Amniotic epithelial cell (primary cell): ENCODE data around the gene DEPDC7.
"Not testable (repeated sequence)": the region's sequence is repeated elsewhere in the genome, so short reads cannot be mapped to it uniquely, and the experiment has no call there.

Experiments
- DNase-seq: peaks from one replicate; pipeline ENCODE4 v3.0.0-alpha.2; 2010; ENCODE audit warnings: low read depth

The DEPDC7 gene

DNA sequence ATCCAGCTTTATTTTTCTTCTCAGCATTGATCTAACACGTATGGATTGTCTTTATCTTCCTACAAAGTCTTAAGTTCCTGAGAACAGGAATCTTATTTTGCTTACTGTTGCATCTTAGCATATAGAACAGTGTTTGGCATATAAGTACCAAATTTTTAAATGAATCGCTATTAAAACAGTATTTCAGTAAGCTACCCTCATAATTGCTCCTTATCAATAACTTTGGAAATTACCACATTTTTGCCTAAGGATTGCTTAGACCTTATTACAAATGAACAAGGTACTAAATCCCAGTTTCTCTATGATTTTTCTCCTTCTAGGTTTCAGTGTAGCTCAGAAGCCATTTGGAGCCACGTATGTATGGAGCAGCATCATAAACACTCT, 9.7 kb downstream of the DEPDC7 start:
- DNase-seq, result no peak

- no peak for DNase-seq
Measured at GRCh38 chr11:33027233-33027632, 11.6 kb downstream of the DEPDC7 start.

DNA sequence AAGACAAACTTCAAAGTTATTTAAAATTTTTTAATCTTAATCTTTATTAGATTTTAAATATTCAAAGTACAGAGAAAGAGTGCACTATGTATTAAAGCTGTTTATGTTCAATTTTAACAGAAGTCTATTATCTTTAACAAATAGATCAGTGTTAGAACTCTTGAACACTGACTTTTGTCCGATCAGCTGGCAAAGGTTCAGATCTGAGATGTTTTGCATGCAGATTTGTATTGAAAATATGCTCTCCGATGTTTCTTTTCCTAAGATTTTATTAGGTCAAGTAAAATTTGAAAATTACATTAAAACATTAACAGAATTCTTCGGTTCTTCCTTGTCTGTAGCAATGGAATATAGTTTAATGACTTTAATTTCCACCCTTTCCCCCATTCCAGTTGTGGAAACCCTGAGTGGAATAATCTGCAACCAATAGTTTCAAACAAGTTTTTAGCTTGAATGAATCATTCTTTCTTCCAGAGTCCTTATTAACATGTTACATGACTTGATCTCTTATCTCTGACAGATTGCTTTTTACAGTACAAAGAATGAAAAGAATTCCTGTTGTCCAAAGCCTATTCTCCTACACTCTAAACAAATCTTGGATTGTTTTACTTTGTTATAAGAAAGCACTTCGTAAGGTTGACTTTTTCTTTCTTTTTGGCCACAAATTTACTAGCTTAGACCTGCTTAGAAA, 12.3 kb downstream of the DEPDC7 start:
- DNase-seq, result peak; percentile 67

DNA sequence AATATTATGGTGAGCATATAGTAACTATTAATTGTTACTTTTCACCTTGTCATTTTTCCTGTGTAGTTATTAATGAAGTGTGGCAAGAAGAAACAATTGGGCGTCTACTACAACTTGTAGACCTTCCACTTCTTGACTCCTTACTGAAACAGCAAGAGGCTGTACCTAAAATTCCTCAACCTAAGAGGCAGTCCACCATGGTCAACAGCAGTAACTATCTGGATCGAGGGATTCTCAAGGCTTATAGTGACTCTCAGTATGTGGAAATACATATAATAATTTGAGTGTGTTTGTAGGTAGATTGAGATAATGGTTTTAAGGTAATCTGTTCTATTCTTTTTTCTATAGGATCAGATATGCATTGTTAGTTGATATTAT, 12.8 kb downstream of the DEPDC7 start:
- no peak for DNase-seq

DNA sequence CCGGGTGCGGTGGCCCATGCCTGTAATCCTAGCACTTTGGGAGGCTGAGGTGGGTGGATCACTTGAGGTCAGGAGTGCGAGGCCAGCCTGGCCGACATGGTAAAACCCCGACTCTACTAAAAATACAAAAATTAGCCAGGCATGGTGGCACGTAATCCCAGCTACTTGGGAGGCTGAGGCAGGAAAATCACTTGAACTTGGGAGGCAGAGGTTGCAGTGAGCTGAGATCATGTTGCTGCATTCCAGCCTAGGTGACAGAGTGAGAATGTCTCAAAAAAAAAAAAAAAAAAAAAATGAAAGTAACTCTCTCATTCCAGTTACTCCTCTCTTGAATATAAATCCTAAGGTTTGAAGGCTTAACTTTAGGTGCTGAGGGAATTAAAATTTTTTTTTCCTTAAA, 13.5 kb downstream of the DEPDC7 start:
- DNase-seq, result not testable (repeated sequence)

DNA sequence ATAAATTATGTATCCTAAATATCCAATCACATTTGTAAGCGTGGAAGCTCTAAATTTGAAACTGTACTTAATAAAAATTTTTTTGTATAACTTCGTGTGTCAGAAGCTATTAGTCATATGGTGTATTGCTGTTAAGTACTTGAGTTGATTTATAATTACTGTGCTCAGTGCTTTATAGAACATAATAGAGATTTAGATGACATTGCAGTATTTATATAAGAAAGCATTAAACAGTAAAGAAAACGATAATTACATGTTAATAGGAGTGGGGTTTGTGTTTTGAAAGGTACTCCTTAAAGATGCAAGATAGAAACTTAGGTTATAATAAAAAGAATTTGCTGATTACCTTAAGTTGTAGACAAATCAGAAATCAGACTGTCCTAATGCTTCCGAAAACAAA, 17.8 kb downstream of the DEPDC7 start:
- no peak for DNase-seq

DNA sequence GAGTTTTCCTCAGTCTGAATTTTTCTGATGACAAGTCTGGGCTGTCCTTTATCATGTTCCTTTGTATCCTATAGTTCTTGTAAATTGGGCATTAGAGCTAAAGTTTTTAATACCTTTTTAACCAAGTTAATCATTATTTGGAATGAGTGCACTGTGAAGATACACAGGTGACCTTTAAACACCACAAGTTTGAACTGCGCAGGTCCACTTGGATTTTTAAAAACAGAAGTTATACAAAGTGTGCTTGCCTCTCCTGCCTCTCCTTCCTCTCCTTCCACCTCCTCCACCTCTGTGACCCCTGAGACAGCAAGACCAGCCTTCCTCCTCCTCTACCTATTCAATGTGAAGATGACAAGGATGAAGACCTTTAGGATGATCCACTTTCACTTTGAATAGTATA, 19.3 kb downstream of the DEPDC7 start:
- no peak for DNase-seq

DNA sequence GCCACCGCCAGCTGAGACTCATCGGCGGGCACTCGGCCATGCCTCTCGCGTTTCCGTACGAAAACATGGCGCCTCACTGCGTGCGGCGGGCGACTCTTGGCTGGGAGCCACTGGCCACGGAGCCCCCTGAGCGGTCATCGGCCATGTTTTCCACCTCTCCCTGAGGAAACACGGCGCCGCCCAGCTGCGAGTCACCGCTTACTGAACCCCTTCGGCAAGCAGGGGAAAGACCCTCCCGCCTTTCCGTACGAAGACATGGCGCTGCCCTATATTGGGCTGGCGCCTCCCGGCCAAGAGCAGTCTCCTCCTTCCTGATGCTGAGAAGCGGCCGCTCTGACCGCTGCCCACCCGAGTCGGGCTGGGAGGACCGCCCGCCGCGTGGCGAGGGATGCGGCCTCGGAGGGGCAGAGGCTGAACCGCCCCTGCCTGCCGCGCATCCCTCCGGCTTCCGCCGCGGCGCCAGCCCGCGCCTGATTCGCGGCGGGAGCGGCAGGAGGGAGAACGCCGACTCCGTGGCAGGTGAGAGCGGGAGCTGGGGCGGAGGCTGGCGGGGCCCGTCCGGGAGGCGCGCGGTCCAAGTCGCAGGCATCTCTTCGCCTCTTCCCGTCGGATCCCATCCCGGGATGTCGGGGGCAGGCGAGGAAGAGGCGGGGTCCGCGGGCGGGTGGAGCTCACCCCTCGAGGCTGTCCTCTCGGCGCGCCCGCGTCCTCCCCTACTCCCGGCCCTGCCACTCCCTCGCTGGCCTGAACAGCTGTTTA, 23.8 kb downstream of the DEPDC7 start, which contains the start of gene TCP11L1:
Gene TCP11L1, plus strand, starts transcription at position 299 of the 759 bp plus-strand sequence. CDS start 4,202 bp downstream, outside the sequence.
- DNase-seq, result peak; percentile 90

DNA sequence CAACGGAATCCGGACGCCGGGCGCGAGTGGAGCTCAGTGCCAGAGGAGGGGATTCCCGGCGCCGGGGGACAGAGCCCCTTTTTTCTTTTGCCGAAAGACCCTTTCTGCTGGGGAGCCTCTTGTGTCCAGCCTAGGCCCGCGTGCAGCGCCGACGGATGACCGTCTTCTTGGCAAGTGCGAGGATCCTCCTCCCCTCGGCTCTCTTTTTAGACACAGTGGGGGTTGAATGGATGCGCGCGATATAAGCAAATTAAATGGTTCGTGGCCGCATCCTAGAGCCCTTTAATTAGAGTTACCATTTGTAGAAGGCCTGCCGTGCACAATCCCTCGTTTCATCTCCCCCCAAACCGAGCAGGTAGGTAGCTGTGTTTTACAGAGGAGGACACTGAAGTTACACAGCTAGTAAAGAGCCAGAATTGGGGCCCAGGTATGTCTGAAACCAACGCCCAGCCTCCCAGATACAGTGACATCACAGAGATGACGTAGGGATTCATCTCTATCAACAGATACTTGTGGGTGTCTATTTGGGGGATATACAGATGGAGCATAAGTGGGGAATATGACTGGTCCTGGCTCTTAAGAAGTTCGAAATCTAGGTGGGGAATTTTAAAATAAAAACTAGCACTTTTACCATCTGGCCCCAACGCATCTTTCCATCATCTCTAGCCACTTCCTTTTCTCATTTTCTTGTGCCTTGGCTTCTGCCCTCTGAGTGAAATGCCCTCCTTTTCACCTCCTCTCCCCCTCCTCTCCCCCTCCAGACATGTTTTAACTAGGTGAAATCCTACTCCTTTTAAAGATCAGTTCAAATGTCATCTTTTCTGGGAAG, 24.6 kb downstream of the DEPDC7 start:
- DNase-seq, result no peak

DNA sequence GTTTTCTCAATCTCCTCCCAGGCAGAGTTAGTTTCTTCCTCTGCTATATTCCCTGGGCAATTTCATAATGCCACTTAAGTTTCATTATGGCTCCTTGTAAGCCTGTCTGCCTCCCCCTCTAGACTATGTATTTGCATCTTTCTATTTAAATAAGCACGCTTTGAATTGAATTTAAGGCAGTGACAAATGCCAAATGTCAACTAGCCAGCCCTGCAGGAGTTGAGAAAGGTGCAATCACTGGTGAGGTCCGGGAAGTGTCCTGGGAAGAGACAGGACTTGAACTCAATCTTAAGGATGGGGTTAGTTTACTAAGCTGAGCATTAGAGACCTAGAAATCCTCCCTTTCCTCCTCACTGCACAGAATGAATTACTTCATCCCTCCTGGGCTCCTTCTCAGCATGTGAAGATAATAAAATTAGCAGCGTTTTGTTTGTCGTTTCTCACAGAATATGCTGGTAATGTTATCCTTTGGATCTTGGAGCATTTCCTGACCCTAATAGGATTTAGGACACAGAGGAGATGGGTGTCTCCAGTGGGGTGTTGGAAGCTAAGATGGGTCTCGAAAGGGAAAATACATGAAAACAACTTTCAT, 25.3 kb downstream of the DEPDC7 start:
- no peak for DNase-seq

GRCh38 chr11:33043221-33043830, 27.6 kb downstream of the DEPDC7 start:
- no peak for DNase-seq

- DNase-seq, result no peak
Measured at GRCh38 chr11:33044285-33044756, 28.6 kb downstream of the DEPDC7 start.

GRCh38 chr11:33045551-33046255, 30.0 kb downstream of the DEPDC7 start:
- DNase-seq, result no peak

DNA sequence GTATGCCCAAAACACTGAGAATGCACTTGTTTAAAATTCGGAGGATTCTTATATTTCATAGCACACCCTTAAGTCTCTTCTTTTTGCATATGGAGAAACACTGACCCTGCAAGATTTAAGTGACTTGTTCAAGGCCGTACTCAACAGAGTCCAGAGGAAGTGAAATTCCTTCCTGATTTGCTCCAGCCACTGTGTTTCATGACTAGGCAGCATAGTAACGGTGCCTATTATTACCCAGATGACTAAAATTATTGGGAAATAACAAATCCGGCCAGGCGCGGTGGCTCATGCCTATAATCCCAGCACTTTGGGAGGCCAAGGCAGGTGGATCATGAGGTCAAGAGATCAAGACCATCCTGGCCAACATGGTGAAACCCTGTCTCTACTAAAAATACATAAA, 33.0 kb downstream of the DEPDC7 start:
- DNase-seq, result peak; percentile 58

- DNase-seq, result not testable (repeated sequence)
Measured at GRCh38 chr11:33049565-33050408, 34.1 kb downstream of the DEPDC7 start.

DNA sequence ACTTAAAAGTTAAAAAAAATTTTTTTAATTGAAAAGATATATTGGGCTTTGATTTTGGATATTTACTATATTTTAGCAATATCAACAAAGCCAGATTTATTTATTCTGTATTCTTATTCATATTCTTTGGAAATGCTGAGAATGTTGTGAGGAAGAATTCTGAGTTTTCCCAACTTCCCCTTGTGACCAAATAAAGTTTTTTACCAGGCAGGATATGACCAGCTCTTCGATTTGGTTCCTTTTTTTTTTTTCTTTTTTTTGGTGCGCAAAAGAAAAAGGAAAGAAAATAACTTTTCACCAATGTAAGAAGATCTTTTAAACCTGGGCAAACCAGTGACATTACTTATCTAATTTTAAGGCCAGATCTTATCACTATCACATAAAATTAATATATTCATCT, 36.6 kb downstream of the DEPDC7 start:
- no peak for DNase-seq

- DNase-seq, result no peak
Measured at GRCh38 chr11:33055375-33055774, 39.7 kb downstream of the DEPDC7 start.

DNA sequence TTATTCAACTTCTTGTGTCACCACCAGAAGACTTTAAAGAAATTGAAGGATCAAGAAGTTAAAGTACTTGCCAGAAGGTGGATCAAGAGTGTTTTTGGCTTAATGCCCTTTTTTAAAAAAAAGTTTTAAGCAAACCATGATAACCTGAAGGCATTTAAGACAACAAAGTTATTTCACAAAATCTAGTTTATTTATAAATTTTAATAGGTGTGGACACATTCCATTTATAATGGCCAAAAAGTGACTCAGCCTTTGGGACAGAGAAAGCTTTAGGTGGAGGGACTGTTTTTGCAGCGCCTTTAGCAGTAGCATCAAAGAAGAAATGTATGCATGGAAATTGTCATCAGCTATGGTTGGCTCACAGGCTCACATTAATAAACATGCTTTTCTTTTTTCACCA, 41.6 kb downstream of the DEPDC7 start:
- no peak for DNase-seq

DNA sequence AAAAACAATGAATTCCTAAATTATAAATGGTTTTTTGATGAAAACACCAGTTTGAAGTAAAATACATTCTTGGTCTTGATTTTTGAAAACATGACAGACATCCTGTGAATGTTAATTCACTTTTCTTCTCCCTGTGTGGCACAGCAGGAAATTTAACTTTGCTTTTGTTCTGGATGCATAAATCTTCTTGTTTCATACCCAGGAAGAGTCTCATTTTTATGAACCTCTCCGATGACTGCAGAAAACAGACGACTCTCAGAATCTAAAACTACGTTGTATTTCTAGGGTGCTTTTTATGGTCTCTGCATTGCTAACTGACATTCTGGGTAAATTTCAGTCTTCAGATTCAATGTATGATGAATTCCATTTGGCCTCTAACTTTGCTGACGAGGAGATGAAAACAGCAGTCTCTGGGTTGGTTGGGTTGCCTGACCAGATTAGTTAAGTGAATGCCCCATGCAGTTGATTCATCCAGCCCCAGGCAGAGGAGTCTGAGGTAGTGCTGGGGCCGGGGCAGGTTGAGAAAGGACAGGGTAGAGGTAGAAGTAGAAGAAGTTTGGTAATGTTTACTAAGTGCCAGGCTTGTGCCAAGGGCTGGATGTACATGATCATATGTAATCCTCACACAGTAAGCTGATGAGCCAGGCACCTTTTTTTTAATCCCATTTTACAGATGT, 43.8 kb downstream of the DEPDC7 start:
- no peak for DNase-seq

GRCh38 chr11:33060271-33060670, 44.6 kb downstream of the DEPDC7 start:
- DNase-seq, result no peak
